ENCODE measurements around the gene GPHN.

Gene GPHN

GRCh38 chr14:67068251-67068650 is 560.3 kb downstream of the GPHN start:
- no peak for DNase-seq

GRCh38 chr14:67071506-67071905 is 563.6 kb downstream of the GPHN start:
- DNase-seq, result no peak

GRCh38 chr14:67077921-67078320 is 570.0 kb downstream of the GPHN start:
- DNase-seq, result no peak

GRCh38 chr14:67079846-67080245 is 571.9 kb downstream of the GPHN start:
- DNase-seq, result no peak

GRCh38 chr14:67108230-67108629 is 600.3 kb downstream of the GPHN start:
- DNase-seq, result no peak

GRCh38 chr14:67111022-67111421 is 603.1 kb downstream of the GPHN start:
- no peak for DNase-seq

DNA sequence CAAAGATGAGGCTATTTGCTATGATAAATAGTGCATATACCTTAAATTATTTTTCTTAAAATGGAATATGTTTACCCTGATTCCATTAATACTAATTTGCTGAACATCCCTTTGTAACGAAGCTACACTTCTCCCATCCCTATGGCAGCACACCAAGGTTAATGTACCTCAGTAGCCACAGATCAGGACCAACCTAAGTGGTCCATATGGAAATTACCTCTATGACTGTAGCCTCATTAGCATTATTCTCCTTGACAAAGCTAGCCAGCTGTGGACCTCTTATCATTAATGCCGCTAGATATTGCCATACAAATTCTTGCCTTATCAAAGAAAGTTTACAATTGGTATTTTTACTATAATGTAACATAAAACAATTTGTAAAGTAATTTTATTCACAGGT is 604.4 kb downstream of the GPHN start:
- DNase-seq, result no peak

- no peak for DNase-seq
These were observed 619.2 kb downstream of the GPHN start for GRCh38 chr14:67127174-67127573.

DNA sequence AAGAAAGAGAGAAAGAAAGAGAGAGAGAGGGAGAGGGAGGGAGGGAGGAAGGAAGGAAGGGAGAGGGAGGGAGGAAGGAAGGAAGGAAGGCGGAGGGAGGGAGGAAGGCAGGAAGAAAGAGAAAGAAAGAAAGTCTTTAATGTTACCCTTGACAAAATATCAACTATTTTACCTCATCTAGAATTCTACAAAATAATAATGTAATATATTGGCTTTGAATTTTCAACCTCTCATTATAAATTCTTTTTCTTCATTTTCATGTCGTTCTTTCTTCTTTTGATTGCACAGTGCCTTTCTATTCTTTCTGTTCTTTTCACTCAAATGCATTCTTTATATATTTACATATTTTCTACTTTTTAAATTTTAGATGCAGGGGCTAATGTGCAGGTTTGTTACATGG is 621.8 kb downstream of the GPHN start:
- DNase-seq, result no peak

GRCh38 chr14:67131691-67132090 is 623.7 kb downstream of the GPHN start:
- no peak for DNase-seq

DNA sequence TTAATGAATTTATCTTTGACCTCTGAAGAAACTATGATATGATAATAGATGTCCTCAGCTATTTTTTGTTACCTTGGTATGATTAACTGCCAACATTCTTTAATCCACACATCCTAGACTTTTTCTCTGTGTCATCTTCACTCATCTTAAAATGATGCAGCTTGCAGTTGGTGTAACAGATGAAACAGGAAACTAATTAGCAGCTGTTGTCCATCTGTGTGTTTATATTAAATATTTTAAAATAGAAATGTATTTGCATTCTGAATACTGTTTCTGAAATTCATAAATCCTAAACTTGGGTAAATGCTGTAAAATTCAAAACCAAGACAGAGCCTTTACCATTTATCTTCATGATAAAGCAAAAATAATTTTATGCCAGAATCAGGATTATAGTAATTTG is 625.2 kb downstream of the GPHN start:
- no peak for DNase-seq

DNA sequence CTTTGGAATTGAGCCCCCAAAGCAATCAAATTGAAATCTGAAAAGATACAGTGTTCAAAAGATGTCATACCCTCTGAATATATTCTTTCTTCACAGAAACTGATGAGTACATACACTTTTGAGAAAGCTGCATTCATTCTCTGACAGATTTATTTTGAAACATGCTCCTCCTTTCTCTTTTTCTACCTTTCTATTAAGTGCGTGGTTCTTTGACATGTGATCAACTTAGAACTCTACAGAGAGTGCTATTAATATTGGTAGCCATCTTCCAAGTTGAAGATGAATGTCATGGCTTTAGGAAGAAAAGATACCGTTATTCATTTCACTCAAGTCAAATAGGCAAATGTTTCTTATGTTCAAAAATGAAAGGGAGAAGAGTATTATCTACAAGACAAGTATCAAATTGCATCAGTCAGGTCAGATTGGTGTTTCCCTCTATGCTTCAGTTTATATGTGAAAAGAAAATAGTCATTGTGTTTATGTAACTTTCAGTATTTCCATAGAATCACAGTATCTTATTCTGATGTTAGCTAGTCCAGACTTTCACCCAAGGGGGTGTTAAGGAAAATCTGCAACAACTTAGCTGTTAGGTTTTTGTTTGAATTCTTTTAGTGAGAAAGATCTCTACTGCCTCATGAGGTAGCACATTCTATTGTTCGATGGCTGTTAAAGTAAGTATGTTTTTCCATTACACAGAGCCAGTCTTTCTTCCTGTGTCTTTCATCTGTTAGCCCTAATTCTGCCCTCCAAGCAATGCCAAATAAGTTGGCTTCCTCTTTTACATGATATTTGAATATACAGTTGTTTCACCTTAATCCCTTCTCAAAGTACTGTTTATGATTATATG is 625.9 kb downstream of the GPHN start:
- no peak for DNase-seq

- no peak for DNase-seq
These were observed 629.9 kb downstream of the GPHN start for GRCh38 chr14:67137744-67138371.

- no peak for DNase-seq
These were observed 632.6 kb downstream of the GPHN start for GRCh38 chr14:67140556-67140955.

- no peak for DNase-seq
These were observed 633.4 kb downstream of the GPHN start for GRCh38 chr14:67141146-67141900.

- no peak for DNase-seq
These were observed 643.2 kb downstream of the GPHN start for GRCh38 chr14:67151082-67151666.

DNA sequence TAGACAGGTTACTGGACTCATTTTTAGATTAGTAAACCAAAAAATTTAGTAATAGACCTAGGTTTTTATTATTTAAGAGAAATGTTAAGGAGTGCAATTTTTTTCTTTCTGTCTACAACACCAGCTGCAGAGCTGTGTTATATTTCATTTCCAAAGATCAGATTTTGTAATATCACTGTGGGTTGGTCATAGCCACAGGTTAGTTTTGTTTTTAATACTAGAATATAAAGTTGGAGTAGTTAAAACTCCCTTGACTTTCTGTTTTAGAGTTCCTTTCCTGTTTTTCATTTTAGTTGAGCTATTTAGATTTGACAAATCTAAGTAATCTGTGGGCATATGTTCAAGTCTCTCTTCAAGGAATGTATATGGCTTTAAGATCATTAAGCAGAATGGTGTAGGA is 650.6 kb downstream of the GPHN start:
- DNase-seq, result no peak

DNA sequence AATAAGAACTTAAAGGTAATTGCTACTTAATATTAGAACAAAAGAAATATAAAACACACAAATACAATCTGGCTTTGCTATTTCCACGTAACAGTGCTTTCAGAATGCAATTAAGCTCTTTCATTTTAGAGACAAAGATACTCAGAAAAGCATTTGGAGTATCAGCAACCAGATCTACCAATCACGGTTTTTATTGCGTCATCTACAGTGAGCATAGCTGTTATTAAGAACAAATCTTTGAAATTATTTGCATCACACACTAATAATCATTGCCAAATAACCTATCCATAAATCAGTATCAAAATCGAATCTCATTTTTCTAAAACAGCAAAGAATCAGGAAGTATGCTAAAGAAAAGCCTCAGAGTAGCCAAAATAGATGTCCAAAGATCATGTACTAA is 654.4 kb downstream of the GPHN start:
- DNase-seq, result no peak

- DNase-seq, result peak in 1 of 2 donors; percentile 38
These were observed 658.5 kb downstream of the GPHN start for GRCh38 chr14:67166450-67166853.

GRCh38 chr14:67167420-67168109 is 659.6 kb downstream of the GPHN start:
- no peak for DNase-seq

GRCh38 chr14:67168110-67168441 is 660.1 kb downstream of the GPHN start:
- DNase-seq, result no peak

DNA sequence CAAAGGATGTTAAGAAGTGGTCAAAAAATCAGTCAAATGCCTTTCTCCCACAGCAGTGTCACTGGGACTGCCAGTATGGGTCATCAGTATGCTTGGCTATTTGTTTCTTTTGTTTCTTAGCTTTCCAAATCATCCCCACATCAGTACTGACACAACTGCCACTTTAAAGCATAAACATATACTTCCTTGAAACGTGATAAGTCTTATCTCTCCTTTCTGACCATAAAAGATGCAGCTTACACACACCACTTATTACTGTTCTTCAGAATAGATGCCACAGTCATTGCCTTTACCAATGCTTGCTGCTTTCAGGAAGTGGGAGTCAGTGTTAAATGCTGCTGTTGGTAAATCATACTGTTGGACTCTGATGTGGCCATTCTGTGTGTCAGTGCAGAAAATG is 662.7 kb downstream of the GPHN start:
- no peak for DNase-seq

GRCh38 chr14:67172056-67172455 is 664.1 kb downstream of the GPHN start:
- DNase-seq, result no peak

Data from CD4-positive, alpha-beta T cell treated with Interleukin-4 for 1 hour (primary cell).